Lung (tissue), 12 donors: ENCODE results near the gene KIAA0232. TPM values are rescaled to one million over a fixed set of nuclear protein-coding genes. Genes with fewer than 3 reads are reported as not detected.
"Not testable (repeated sequence)": the region's sequence is repeated elsewhere in the genome, so short reads cannot be mapped to it uniquely, and the experiment has no call there.

Source experiments
- ATAC-seq: fragments of 200-7000 bp; cut with Tn5 transposase; one replicate; pipeline ENCODE4 v1.9.1; 2020; ENCODE audit warnings: moderate number of reproducible peaks; ENCODE audit not compliant: insufficient read depth, low FRiP score
- DNase-seq, 3 donors: peaks; one replicate each; pipeline ENCODE4 v3.0.0-alpha.2; 2013 to 2017
- H3K27ac ChIP-seq, 2 donors: one replicate each; pipeline ENCODE4 v1.5.1; 2013; ENCODE audit warnings: mild to moderate bottlenecking in 2 of 2, moderate library complexity in 2 of 2, control low read depth in 1 of 2, inconsistent platforms in 1 of 2, low read depth in 1 of 2, low read length in 1 of 2
- H3K27me3 ChIP-seq, 3 donors: one replicate each; pipeline ENCODE4 v1.5.1; 2013; ENCODE audit warnings: low read length in 2 of 3; ENCODE audit not compliant: control insufficient read depth in 3 of 3, insufficient read depth in 3 of 3
- H3K36me3 ChIP-seq, 4 donors: one replicate each; pipeline ENCODE4 v1.5.1; 2013; ENCODE audit warnings: low read length in 4 of 4, mild to moderate bottlenecking in 1 of 4, moderate library complexity in 1 of 4; ENCODE audit not compliant: control insufficient read depth in 4 of 4, insufficient read depth in 4 of 4
- H3K4me1 ChIP-seq, 5 donors: one replicate each; pipeline ENCODE4 v1.5.1; 2013; ENCODE audit warnings: low read length in 5 of 5, mild to moderate bottlenecking in 2 of 5, moderate library complexity in 1 of 5; ENCODE audit not compliant: control insufficient read depth in 5 of 5, insufficient read depth in 5 of 5
- H3K4me3 ChIP-seq: one replicate; pipeline ENCODE4 v1.5.1; 2013; ENCODE audit warnings: mild to moderate bottlenecking, control low read depth, moderate library complexity
- H3K9ac ChIP-seq, 2 donors: one replicate each; pipeline ENCODE4 v1.5.1; 2013; ENCODE audit warnings: low read length in 2 of 2, control low read depth in 1 of 2; ENCODE audit not compliant: insufficient read depth in 1 of 2
- H3K9me3 ChIP-seq, 4 donors: one replicate each; pipeline ENCODE4 v1.5.1; 2013; ENCODE audit warnings: low read length in 3 of 4, mild to moderate bottlenecking in 1 of 4, moderate library complexity in 1 of 4; ENCODE audit not compliant: control insufficient read depth in 4 of 4, insufficient read depth in 3 of 4
- WGBS, 2 donors: extraction: QIAGEN DNeasy Blood & Tissue Kit; methylation state at CpG; one replicate each; pipeline ENCODE4 v1.1.7; 2013; 5-methylcytosine and 5-hydroxymethylcytosine counted together
- polyA plus RNA-seq, 2 donors: library from polyadenylated mRNA; stranded (reverse); fragments of 200-250 nt; gene quantifications; one replicate each; pipeline ENCODE4 v1.2.1, GENCODE V29; 2013
- total RNA-seq, 2 donors: library from RNA; depleted of rRNA in 1 of 2; stranded (reverse); fragments of >200 nt in 1 of 2; gene quantifications; one replicate each; pipeline ENCODE4 v1.2.1, GENCODE V29; 2014 to 2021
- TF ChIP-seq, protein P1 (sequence below): IDR thresholded peaks from 2 replicates; pipeline ENCODE4 v1.5.1; 2012; ENCODE audit warnings: mild to moderate bottlenecking; ENCODE audit errors: control extremely low read depth, extremely low read depth
- donor health status: control.
- donor health status: control.
- donor health status: Bipolar disorder and iron deficiency.
- donor health status: healthy.
- donor health status: DM: yes; HTN: yes; CAD: no.

KIAA0232 gene
- total and polyA plus RNA-seq, 4 donors: 6.8 to 34.6 (median 18.7) TPM

DNA sequence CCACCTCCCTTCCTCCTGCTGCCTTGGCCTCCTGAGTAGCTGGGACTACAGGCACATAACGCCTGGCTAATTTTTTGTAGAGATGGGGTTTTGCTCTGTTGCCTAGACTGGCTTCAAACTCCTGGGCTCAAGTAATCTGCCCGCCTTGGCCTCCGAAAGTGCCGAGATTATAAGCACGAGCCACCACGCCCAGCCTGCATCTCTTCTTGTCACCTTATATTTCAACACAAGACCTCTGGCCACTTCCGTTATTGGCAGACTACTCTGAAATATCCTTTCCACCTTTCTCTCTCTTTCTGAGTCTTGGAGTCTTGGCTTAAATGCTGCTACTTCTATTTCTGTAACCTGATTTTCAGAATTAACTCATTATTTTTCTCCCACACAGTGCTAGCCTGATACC lies 5.6 kb downstream of the KIAA0232 start:
- no peak overlapping the region for H3K9ac ChIP-seq
- WGBS, 2 donors: 39 to 45% methylated on average over 7 of the region's 7 CpGs
- peaks cover 4 to 19% (median 11%) of the 10 kb centered on the region in 5 donors for H3K4me1 ChIP-seq
- H3K9me3 ChIP-seq: no peaks in the 10 kb centered on the region
- no peak for ATAC-seq
- no peak overlapping the region for H3K4me3 ChIP-seq
- peak in 1 of 3 donors; percentile 33 for DNase-seq
- H3K27ac ChIP-seq: no peak overlapping the region
- TF ChIP-seq, protein P1, sequence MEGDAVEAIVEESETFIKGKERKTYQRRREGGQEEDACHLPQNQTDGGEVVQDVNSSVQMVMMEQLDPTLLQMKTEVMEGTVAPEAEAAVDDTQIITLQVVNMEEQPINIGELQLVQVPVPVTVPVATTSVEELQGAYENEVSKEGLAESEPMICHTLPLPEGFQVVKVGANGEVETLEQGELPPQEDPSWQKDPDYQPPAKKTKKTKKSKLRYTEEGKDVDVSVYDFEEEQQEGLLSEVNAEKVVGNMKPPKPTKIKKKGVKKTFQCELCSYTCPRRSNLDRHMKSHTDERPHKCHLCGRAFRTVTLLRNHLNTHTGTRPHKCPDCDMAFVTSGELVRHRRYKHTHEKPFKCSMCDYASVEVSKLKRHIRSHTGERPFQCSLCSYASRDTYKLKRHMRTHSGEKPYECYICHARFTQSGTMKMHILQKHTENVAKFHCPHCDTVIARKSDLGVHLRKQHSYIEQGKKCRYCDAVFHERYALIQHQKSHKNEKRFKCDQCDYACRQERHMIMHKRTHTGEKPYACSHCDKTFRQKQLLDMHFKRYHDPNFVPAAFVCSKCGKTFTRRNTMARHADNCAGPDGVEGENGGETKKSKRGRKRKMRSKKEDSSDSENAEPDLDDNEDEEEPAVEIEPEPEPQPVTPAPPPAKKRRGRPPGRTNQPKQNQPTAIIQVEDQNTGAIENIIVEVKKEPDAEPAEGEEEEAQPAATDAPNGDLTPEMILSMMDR: no peak
- peaks cover 0 to 6% (median 3%) of the 10 kb centered on the region in 4 donors for H3K36me3 ChIP-seq
- H3K27me3 ChIP-seq: no peaks in the 10 kb centered on the region

DNA sequence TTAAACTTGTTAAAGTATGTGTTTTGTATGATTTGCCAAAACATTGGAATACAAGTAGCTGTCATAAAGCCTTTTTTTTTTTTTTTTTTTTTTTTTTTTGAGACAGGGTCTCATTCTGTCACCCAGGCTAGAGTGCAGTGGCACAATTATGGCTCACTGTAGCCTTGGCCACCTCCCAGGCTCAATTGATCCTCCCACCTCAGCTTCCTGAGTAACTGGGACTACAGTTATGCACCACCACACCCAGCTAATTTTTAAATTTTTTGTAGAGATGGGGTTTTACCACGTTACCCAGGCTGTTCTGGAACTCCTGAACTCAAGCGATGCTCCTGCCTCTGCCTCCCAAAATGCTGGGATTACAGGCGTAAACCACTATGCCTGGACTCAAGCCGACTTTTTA lies 8.7 kb downstream of the KIAA0232 start:
- 93 to 94% methylated on average over 4 of the region's 4 CpGs for WGBS, 2 donors
- H3K9me3 ChIP-seq, H3K27me3 ChIP-seq, H3K27ac ChIP-seq, H3K36me3 ChIP-seq, H3K9ac ChIP-seq, DNase-seq, ATAC-seq, H3K4me3 ChIP-seq: not testable (repeated sequence)
- peaks cover 0 to 20% (median 6%) of the 10 kb centered on the region in 5 donors for H3K4me1 ChIP-seq

DNA sequence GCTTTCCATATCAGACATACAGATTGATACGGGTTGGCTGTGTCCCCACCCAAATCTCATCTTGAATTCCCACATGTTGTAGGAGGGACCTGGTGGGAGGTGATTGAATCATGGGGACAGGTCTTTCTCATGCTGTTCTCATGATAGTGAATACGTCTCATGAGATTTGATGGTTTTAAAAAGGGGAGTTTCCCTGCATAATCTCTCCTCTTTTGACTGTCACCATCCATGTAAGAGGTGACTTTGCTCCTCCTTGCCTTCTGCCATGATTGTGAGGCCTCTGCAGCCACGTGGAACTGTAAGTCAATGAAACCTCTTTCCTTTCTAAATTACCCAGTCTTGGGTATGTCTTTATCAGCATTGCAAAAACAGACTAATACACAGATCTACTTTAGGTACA lies 9.3 kb downstream of the KIAA0232 start:
- not testable (repeated sequence) for H3K4me3 ChIP-seq, DNase-seq, H3K27me3 ChIP-seq, H3K36me3 ChIP-seq, H3K27ac ChIP-seq, H3K9ac ChIP-seq, ATAC-seq, H3K9me3 ChIP-seq
- peaks cover 0 to 20% (median 6%) of the 10 kb centered on the region in 5 donors for H3K4me1 ChIP-seq
- WGBS, 2 donors: 88 to 90% methylated on average over 3 of the region's 3 CpGs

DNA sequence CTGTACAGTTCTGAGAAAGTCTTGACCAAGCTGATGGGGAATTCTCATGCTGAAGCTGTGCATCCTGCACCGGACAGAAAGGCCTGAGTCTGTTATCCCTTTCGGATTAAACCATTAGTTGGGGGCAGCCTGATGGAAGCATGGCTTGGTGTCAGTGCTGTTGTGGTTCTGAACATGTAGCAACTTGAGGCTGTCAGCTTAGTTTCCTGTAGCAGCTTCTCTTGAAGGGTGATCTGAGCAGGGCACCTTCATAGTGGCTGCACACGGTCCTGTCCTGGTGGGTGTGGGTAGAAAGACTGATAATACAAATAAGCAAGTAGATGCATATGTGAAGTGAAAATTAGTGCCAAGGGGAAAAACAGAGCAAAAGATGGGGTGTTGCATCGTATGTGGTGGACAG lies 11.7 kb downstream of the KIAA0232 start:
- no peak for DNase-seq
- H3K4me1 ChIP-seq: peaks cover 0 to 20% (median 0%) of the 10 kb centered on the region in 5 donors
- H3K27me3 ChIP-seq: no peaks in the 10 kb centered on the region
- H3K36me3 ChIP-seq: peaks cover 0 to 9% (median 2%) of the 10 kb centered on the region in 4 donors
- no peaks in the 10 kb centered on the region for H3K9me3 ChIP-seq
- TF ChIP-seq, protein P1: no peak
- H3K4me3 ChIP-seq: no peak overlapping the region
- H3K27ac ChIP-seq: no peak overlapping the region
- ATAC-seq: no peak
- no peak overlapping the region for H3K9ac ChIP-seq
- 88 to 90% methylated on average over 4 of the region's 4 CpGs for WGBS, 2 donors
